CD8-positive, alpha-beta memory T cell (primary cell): Measurements from ENCODE around the gene GLE1. TPM values are rescaled to one million over a fixed set of nuclear protein-coding genes. Genes with fewer than 3 reads are reported as not detected.
A peak's percentile ranks its signal among the peaks of the same experiment; 100 is the strongest.

Experiments used
- CTCF ChIA-PET: fragments of 350-600 bp; sonication (Branson Sonifier 250); formaldehyde crosslinking; loops from one replicate; lab custom pipeline; 2021; ENCODE audit warnings: antibody characterized with exemption; lab: Charles Lee
- POLR2A ChIA-PET: fragments of 350-600 bp; sonication (Branson Sonifier 250); formaldehyde crosslinking; loops from one replicate; lab custom pipeline; 2021; ENCODE audit warnings: antibody characterized with exemption; lab: Charles Lee
- DNase-seq, 5 donors: peaks; one replicate each; pipeline versions ENCODE4 v3.0.0 to v3.0.0-alpha.2; 2020 to 2022; ENCODE audit warnings: mixed read lengths in 1 of 5
- H3K27ac ChIP-seq: one replicate; pipeline ENCODE4 v1.7.0; 2013; ENCODE audit warnings: low read depth, mild to moderate bottlenecking, low read length, moderate library complexity
- H3K27me3 ChIP-seq: 2 replicates; pipeline ENCODE4 v1.7.0; 2013; ENCODE audit warnings: low read length, mild to moderate bottlenecking; ENCODE audit not compliant: insufficient read depth, poor library complexity, severe bottlenecking
- H3K36me3 ChIP-seq: 2 replicates; pipeline ENCODE4 v1.7.0; 2013; ENCODE audit warnings: mild to moderate bottlenecking, low read length, moderate library complexity; ENCODE audit not compliant: insufficient read depth
- H3K4me1 ChIP-seq: 2 replicates; pipeline ENCODE4 v1.7.0; 2013; ENCODE audit warnings: mild to moderate bottlenecking, low read length, moderate library complexity; ENCODE audit not compliant: insufficient read depth
- H3K4me3 ChIP-seq: 2 replicates; pipeline ENCODE4 v1.7.0; 2013; ENCODE audit warnings: mild to moderate bottlenecking, low read length
- H3K9me3 ChIP-seq: 2 replicates; pipeline ENCODE4 v1.7.0; 2013; ENCODE audit warnings: mild to moderate bottlenecking, low read length
- H3K27ac Mint-ChIP-seq, 8 donors: one replicate each; pipeline ENCODE4 v1.8.0; 2020 to 2021; ENCODE audit warnings: mixed read lengths in 8 of 8, mild to moderate bottlenecking in 6 of 8, inconsistent platforms in 3 of 8, moderate library complexity in 3 of 8
- H3K27me3 Mint-ChIP-seq, 2 donors: one replicate each; pipeline ENCODE4 v1.8.0; 2020 to 2021; ENCODE audit warnings: mixed read lengths in 2 of 2, mild to moderate bottlenecking in 1 of 2, moderate library complexity in 1 of 2
- H3K36me3 Mint-ChIP-seq, 3 donors: one replicate each; pipeline ENCODE4 v1.8.0; 2020 to 2021; ENCODE audit warnings: mixed read lengths in 3 of 3, inconsistent platforms in 1 of 3, mild to moderate bottlenecking in 1 of 3
- H3K4me1 Mint-ChIP-seq, 3 donors: one replicate each; pipeline ENCODE4 v1.8.0; 2020 to 2021; ENCODE audit warnings: mixed read lengths in 3 of 3, inconsistent platforms in 1 of 3, mild to moderate bottlenecking in 1 of 3
- H3K4me3 Mint-ChIP-seq, 7 donors: one replicate each; pipeline ENCODE4 v1.8.0; 2020 to 2021; ENCODE audit warnings: mixed read lengths in 7 of 7, mild to moderate bottlenecking in 6 of 7, moderate library complexity in 4 of 7, inconsistent platforms in 2 of 7
- H3K9me3 Mint-ChIP-seq, 5 donors: one replicate each; pipeline ENCODE4 v1.8.0; 2020 to 2022; ENCODE audit warnings: mixed read lengths in 5 of 5, mild to moderate bottlenecking in 3 of 5, moderate library complexity in 2 of 5, inconsistent platforms in 1 of 5
- polyA plus RNA-seq: library from polyadenylated mRNA; unstranded; fragments of 300-500 nt; fragmentation: Illumina TruSeq; gene quantifications from one replicate; pipeline ENCODE4 v1.2.3, GENCODE V29; 2021
- total RNA-seq, 2 experiments: library from RNA; stranded (reverse); gene quantifications; one replicate each; pipeline ENCODE4 v1.2.3, GENCODE V29; 2021

GLE1 gene
- total and polyA plus RNA-seq, 3 experiments from 2014 or later: 35.1 to 51.9 (median 48.7) TPM

DNA sequence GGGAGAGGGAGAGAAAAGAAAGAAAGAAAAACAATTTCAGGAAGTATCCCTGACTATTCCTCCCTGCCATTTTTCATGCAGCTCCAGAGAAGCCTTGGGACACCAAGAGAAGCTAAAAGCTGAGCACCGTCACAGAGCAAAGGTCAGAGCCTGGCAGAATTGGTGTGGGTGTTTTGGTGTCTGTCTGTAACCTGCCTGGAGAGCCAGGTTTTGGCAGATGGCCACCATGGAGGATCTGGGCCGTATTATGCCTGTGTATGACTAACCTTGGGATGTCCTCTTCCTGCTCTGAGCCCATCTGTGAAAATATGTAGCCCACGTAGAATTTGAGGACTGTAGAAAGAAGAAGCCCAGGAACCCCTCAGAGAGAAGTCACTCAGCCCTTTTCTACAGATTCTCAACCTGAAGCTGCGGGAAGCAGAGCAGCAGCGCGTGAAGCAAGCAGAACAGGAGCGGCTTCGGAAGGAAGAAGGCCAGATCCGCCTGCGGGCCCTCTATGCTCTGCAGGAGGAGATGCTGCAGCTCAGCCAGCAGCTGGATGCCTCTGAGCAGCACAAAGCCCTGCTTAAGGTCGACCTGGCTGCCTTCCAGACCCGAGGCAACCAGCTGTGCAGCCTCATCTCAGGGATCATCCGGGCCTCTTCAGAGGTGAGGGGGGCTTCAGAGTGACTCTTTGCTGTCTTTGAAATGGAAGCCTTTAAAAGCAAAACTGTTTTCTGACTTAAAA lies 18.8 kb downstream of the GLE1 start:
- Mint-ChIP-seq H3K36me3 (peaks cover 11 to 83% (median 16%) of the 10 kb centered on the region in 3 donors), H3K4me3 (no peak overlapping the region), H3K27me3 (no peaks in the 10 kb centered on the region), H3K27ac (peak overlapping the region in 2 of 8 donors; percentile 77 to 81), H3K4me1 (no peaks in the 10 kb centered on the region), H3K9me3 (no peaks in the 10 kb centered on the region)
- Histone ChIP-seq H3K4me1 (no peaks in the 10 kb centered on the region), H3K9me3 (no peaks in the 10 kb centered on the region), H3K27ac (no peak overlapping the region), H3K4me3 (no peak overlapping the region), H3K27me3 (no peaks in the 10 kb centered on the region), H3K36me3 (peaks cover 41% of the 10 kb centered on the region)
- ChIA-PET CTCF (interaction anchor here (0.8 kb wide), 1 partner anchor 11 kb away, joined by 3 read pairs; no protein-coding TSS in a partner anchor), POLR2A (no interaction called here)
- DNase-seq: no peak

DNA sequence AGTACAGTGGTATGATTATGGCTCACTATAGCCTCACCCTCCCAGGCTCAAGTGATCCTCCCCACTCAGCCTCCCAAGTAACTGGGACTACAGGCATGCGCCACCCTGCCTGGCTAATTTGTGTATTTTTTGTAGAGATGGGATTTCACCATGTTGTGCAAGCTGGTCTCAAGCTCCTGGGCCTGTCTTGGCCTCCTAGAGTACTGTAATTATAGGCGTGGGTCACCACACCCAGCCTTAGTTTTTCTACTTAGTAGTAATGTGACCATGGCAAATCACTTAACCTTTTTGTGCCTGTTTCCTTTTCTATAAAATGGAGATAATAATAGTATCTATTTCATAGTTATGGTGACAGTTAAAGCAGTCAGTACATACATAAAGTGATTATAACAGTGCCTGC lies 22.2 kb downstream of the GLE1 start:
- no peaks in the 10 kb centered on the region for H3K27me3 Mint-ChIP-seq
- ChIA-PET CTCF (no interaction called here), POLR2A (no interaction called here)
- H3K9me3 ChIP-seq: no peaks in the 10 kb centered on the region
- H3K27ac ChIP-seq: no peak overlapping the region
- H3K4me1 ChIP-seq: no peaks in the 10 kb centered on the region
- H3K36me3 ChIP-seq: peaks cover 45% of the 10 kb centered on the region
- H3K27ac Mint-ChIP-seq: peak overlapping the region in 1 of 8 donors; percentile 51
- H3K4me1 Mint-ChIP-seq: no peaks in the 10 kb centered on the region
- peaks cover 7 to 81% (median 14%) of the 10 kb centered on the region in 3 donors for H3K36me3 Mint-ChIP-seq
- no peaks in the 10 kb centered on the region for H3K27me3 ChIP-seq
- no peak overlapping the region for H3K4me3 Mint-ChIP-seq
- no peak for DNase-seq
- no peak overlapping the region for H3K4me3 ChIP-seq
- H3K9me3 Mint-ChIP-seq: no peaks in the 10 kb centered on the region

DNA sequence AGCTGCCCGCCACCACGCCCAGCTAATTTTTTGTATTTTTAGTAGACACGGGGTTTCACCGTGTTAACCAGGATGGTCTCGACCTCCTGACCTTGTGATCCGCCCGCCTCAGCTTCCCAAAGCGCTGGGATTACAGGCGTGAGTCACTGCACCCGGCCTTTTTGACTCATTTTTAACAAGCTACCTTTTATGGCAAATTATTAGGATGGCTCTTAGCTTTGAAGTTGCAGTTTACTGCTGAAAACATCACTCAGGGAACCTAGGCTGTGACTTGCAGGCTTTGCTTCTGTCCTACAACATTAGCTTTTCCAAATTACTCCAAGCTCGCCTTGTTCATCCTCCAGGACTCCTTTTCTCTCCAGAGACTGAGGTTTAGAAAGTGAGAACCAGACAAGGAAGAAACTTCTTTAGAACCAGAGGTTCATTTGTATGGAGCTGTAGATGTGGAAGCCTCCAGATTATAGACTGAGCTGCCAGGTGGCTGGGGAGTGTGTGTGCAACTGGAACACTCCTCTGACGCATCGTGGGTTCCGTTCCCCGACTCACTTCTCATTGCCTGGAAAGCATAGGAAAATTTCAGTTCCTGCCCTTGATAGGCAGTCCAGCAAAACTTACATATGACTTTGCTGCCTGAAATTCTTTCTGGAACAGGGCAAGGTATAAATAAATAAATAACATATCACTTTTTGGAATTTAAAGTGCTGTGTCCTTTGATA lies 24.1 kb downstream of the GLE1 start:
- Histone ChIP-seq H3K36me3 (peaks cover 51% of the 10 kb centered on the region), H3K27me3 (no peaks in the 10 kb centered on the region), H3K4me1 (no peaks in the 10 kb centered on the region), H3K9me3 (no peaks in the 10 kb centered on the region), H3K4me3 (no peak overlapping the region), H3K27ac (no peak overlapping the region)
- H3K9me3 Mint-ChIP-seq: no peaks in the 10 kb centered on the region
- POLR2A ChIA-PET: no interaction called here
- no peaks in the 10 kb centered on the region for H3K4me1 Mint-ChIP-seq
- no peak for DNase-seq
- H3K4me3 Mint-ChIP-seq: no peak overlapping the region
- CTCF ChIA-PET: no interaction called here
- H3K27me3 Mint-ChIP-seq: no peaks in the 10 kb centered on the region
- H3K36me3 Mint-ChIP-seq: peaks cover 12 to 79% (median 15%) of the 10 kb centered on the region in 3 donors
- H3K27ac Mint-ChIP-seq: peak overlapping the region in 1 of 8 donors; percentile 43

DNA sequence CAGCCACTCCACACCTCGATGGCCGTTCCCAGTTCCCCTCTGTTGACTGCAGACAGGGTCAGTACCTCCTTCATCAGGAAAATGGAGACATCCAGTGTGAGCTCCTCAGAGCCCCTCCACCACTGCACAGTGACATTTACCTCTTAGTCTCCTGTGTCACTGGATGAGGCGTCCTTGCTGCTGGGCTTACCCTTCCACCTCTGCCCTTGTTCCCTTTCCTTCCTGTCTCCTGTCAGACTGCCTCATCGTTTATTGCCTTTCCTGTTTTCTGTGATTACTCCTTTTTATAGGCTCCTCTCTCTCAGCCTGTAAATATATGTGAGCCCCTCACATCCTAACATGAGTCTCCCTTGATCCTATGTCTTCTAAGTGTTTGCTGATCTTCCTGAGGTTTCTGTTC lies 24.7 kb downstream of the GLE1 start:
- Histone ChIP-seq H3K36me3 (peaks cover 57% of the 10 kb centered on the region), H3K27ac (no peak overlapping the region), H3K4me1 (no peaks in the 10 kb centered on the region), H3K9me3 (no peaks in the 10 kb centered on the region), H3K4me3 (no peak overlapping the region), H3K27me3 (no peaks in the 10 kb centered on the region)
- CTCF ChIA-PET: no interaction called here
- Mint-ChIP-seq H3K27ac (peak overlapping the region in 3 of 8 donors; percentile 6 to 51 (median 24)), H3K9me3 (no peaks in the 10 kb centered on the region), H3K36me3 (peaks cover 12 to 79% (median 18%) of the 10 kb centered on the region in 3 donors), H3K27me3 (no peaks in the 10 kb centered on the region), H3K4me3 (no peak overlapping the region), H3K4me1 (no peaks in the 10 kb centered on the region)
- POLR2A ChIA-PET: no interaction called here
- no peak for DNase-seq

DNA sequence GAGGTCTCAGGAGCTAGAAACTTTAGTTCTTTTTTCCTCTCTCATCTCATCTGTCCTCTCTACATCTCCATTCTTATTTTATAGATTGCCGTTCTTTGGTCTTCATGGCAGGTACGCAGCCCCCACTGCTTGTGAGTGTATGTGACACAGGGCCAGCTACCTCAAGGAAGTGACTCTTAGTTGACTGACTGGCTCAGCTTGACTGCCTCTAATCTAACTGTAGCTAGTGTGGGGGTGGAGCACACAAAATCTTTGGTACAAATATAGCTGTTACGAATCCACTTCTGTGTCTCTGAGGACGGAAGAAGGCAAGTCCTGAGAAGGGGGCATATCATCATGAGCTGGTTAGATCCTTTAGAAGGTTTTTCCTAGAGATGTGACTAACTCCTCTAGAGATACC lies 28.1 kb downstream of the GLE1 start:
- H3K27ac Mint-ChIP-seq: peak overlapping the region in 2 of 8 donors; percentile 30 to 75
- Histone ChIP-seq H3K9me3 (no peaks in the 10 kb centered on the region), H3K4me3 (no peak overlapping the region), H3K27ac (no peak overlapping the region), H3K27me3 (no peaks in the 10 kb centered on the region), H3K36me3 (peaks cover 47% of the 10 kb centered on the region), H3K4me1 (no peaks in the 10 kb centered on the region)
- no peaks in the 10 kb centered on the region for H3K9me3 Mint-ChIP-seq
- ChIA-PET CTCF (interaction anchor here (0.7 to 1.8 kb wide), 2 partner anchors 18 to 115 kb away, joined by 3 to 4 read pairs; no protein-coding TSS in a partner anchor), POLR2A (no interaction called here)
- no peak for DNase-seq
- H3K4me3 Mint-ChIP-seq: no peak overlapping the region
- no peaks in the 10 kb centered on the region for H3K27me3 Mint-ChIP-seq
- H3K36me3 Mint-ChIP-seq: peaks cover 9 to 71% (median 18%) of the 10 kb centered on the region in 3 donors
- no peaks in the 10 kb centered on the region for H3K4me1 Mint-ChIP-seq

DNA sequence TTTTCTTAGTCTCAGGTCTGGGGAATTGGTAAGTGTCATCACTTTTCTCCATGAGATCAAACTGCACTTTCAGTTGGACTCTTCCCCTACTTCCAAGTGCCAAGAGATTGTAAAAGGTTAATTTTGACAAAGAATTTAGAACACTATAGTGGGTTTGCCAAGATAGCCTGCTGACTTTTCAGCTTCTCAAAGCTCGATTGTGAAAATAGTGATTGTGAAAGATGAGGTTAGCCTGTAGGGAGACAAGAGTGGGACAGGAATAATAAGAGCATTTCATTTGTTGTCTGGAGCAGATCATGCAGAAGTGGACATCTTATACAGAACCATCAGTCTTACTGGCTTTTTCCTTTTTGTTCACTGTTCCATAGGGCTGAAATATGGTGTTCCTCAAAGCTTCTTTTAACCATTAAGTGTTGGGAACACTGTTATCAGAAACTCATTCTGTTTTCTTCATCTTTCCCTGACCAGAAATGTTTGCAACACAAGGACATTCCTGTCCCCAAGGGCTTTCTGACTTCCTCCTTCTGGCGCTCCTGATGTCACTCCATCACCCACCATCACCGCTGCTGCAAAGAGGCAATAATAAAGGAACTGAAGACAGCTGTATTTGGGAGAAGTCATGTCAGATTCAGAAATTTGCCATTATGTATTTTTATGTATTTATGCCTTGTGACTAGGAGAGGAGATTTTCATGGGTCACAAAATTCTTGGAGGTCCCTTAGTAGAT lies 36.3 kb downstream of the GLE1 start:
- H3K27ac ChIP-seq: no peak overlapping the region

DNA sequence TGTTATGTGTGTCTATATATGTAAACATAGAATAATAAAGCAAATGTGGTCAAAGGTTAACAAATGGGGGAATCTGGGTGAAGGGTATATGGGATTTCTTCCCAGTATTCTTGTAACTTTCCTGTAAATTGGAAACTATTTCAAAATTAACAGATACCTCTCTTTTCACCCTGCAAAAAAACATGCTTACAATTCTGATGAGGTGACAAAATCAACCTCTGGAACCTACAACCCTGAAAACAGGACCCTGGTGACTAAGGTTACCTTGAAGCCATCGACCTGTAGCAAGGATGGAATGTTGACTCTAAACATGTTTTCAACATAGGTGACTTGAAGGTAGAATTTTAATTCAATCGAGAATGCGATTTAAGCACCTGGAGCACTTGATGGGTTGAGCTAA lies 42.0 kb downstream of the GLE1 start:
- DNase-seq: no peak
- peaks cover 16 to 17% (median 17%) of the 10 kb centered on the region in 3 donors for H3K4me1 Mint-ChIP-seq
- H3K36me3 Mint-ChIP-seq: peaks cover 8 to 17% (median 9%) of the 10 kb centered on the region in 3 donors
- Histone ChIP-seq H3K9me3 (no peaks in the 10 kb centered on the region), H3K4me1 (peaks cover 17% of the 10 kb centered on the region), H3K36me3 (peaks cover 4% of the 10 kb centered on the region), H3K27ac (no peak overlapping the region), H3K27me3 (no peaks in the 10 kb centered on the region), H3K4me3 (no peak overlapping the region)
- CTCF ChIA-PET: no interaction called here
- no peak overlapping the region for H3K4me3 Mint-ChIP-seq
- no peaks in the 10 kb centered on the region for H3K27me3 Mint-ChIP-seq
- no peaks in the 10 kb centered on the region for H3K9me3 Mint-ChIP-seq
- no peak overlapping the region for H3K27ac Mint-ChIP-seq
- POLR2A ChIA-PET: no interaction called here

More for the DNA sequence above, 36.3 kb downstream of the GLE1 start:
- Histone ChIP-seq H3K4me3 (no peak overlapping the region), H3K36me3 (peaks cover 51% of the 10 kb centered on the region), H3K4me1 (peaks cover 8% of the 10 kb centered on the region), H3K9me3 (no peaks in the 10 kb centered on the region), H3K27me3 (no peaks in the 10 kb centered on the region)
- ChIA-PET POLR2A (interaction anchor here (0.6 to 1.2 kb wide), 2 partner anchors 11 to 19 kb away, joined by 3 to 8 read pairs; partner anchors contain the start of gene SPTAN1), CTCF (interaction anchor here (0.9 kb wide), 1 partner anchor 10 kb away, joined by 3 read pairs; no protein-coding TSS in a partner anchor)
- Mint-ChIP-seq H3K4me3 (no peak overlapping the region), H3K9me3 (no peaks in the 10 kb centered on the region), H3K27me3 (no peaks in the 10 kb centered on the region), H3K4me1 (peaks cover 10 to 15% (median 13%) of the 10 kb centered on the region in 3 donors), H3K36me3 (peaks cover 13 to 70% (median 26%) of the 10 kb centered on the region in 3 donors), H3K27ac (peak overlapping the region in 4 of 8 donors; percentile 0 to 48 (median 27))
- no peak for DNase-seq
